ENCODE data around the gene GPM6B.
"Not testable (repeated sequence)": the region's sequence is repeated elsewhere in the genome, so short reads cannot be mapped to it uniquely, and the experiment has no call there.

The GPM6B gene

GRCh38 chrX:13763489-13763888 lies 53.4 kb downstream of the GPM6B start:
- peak; percentile 4 for DNase-seq

GRCh38 chrX:13761606-13762414 lies 55.1 kb downstream of the GPM6B start:
- no peak for DNase-seq

GRCh38 chrX:13760426-13760825 lies 56.5 kb downstream of the GPM6B start:
- no peak for DNase-seq

GRCh38 chrX:13759152-13759718 lies 57.7 kb downstream of the GPM6B start:
- no peak for DNase-seq

GRCh38 chrX:13756381-13756780 lies 60.5 kb downstream of the GPM6B start:
- DNase-seq: no peak

- DNase-seq: no peak
Measured at GRCh38 chrX:13755254-13755653, 61.6 kb downstream of the GPM6B start.

- DNase-seq: no peak
Measured at GRCh38 chrX:13754765-13755164, 62.1 kb downstream of the GPM6B start.

- DNase-seq: no peak
Measured at GRCh38 chrX:13752646-13753045, 64.2 kb downstream of the GPM6B start.

GRCh38 chrX:13752141-13752540 lies 64.8 kb downstream of the GPM6B start:
- no peak for DNase-seq

GRCh38 chrX:13750812-13751211 lies 66.1 kb downstream of the GPM6B start:
- DNase-seq: no peak

GRCh38 chrX:13750204-13750603 lies 66.7 kb downstream of the GPM6B start:
- peak; percentile 9 for DNase-seq

- DNase-seq: no peak
Measured at GRCh38 chrX:13748486-13748885, 68.4 kb downstream of the GPM6B start.

- no peak for DNase-seq
Measured at GRCh38 chrX:13747836-13748235, 69.1 kb downstream of the GPM6B start.

GRCh38 chrX:13742397-13743176 lies 74.3 kb downstream of the GPM6B start:
- DNase-seq: no peak

GRCh38 chrX:13741695-13742094 lies 75.2 kb downstream of the GPM6B start:
- no peak for DNase-seq

GRCh38 chrX:13734278-13735172 lies 82.4 kb downstream of the GPM6B start, which contains the start of the genes OFD1 and TRAPPC2:
TSS of gene OFD1 (plus strand) at chrX:13734748. CDS start at chrX:13735072, 324 bp downstream.
TSS of gene TRAPPC2 (minus strand) at chrX:13734620. CDS start at chrX:13719963, 14,657 bp downstream.
- peak; percentile 97 for DNase-seq

GRCh38 chrX:13733506-13733905 lies 83.4 kb downstream of the GPM6B start:
- DNase-seq: no peak

GRCh38 chrX:13732246-13733067 lies 84.4 kb downstream of the GPM6B start:
- no peak for DNase-seq

- not testable (repeated sequence) for DNase-seq
Measured at GRCh38 chrX:13730523-13730922, 86.4 kb downstream of the GPM6B start.

GRCh38 chrX:13726583-13726982 lies 90.3 kb downstream of the GPM6B start:
- DNase-seq: not testable (repeated sequence)

- not testable (repeated sequence) for DNase-seq
Measured at GRCh38 chrX:13724878-13725277, 92.0 kb downstream of the GPM6B start.

Measured in NCI-H1092 (cell line).